Trophoblast cell (in vitro differentiated cells and primary cell): ENCODE measurements around the gene PUS3.

ENCODE experiments used
- DNase-seq, 2 donors: peaks; one replicate each; pipeline ENCODE4 v3.0.0-alpha.2; 2016
- H2AFZ ChIP-seq: 2 replicates; pipeline ENCODE4 v1.6.1; 2013; ENCODE audit warnings: low read length, moderate library complexity, mild to moderate bottlenecking; ENCODE audit not compliant: insufficient read depth, poor library complexity
- H2AK5ac ChIP-seq: 2 replicates; pipeline ENCODE4 v1.6.1; 2013; ENCODE audit warnings: mild to moderate bottlenecking, low read length
- H2BK120ac ChIP-seq: 2 replicates; pipeline ENCODE4 v1.6.1; 2013; ENCODE audit warnings: low read length, mild to moderate bottlenecking, moderate library complexity; ENCODE audit not compliant: insufficient read depth, poor library complexity
- H2BK12ac ChIP-seq: 2 replicates; pipeline ENCODE4 v1.6.1; 2013; ENCODE audit warnings: mild to moderate bottlenecking, low read length, moderate library complexity
- H2BK5ac ChIP-seq: 2 replicates; pipeline ENCODE4 v1.6.1; 2013; ENCODE audit warnings: low read length, low read depth, moderate library complexity, mild to moderate bottlenecking; ENCODE audit not compliant: poor library complexity
- H3K14ac ChIP-seq: 2 replicates; pipeline ENCODE4 v1.6.1; 2013; ENCODE audit warnings: mild to moderate bottlenecking, low read length
- H3K18ac ChIP-seq: 2 replicates; pipeline ENCODE4 v1.6.1; 2013; ENCODE audit warnings: mild to moderate bottlenecking, low read length
- H3K23ac ChIP-seq: 2 replicates; pipeline ENCODE4 v1.6.1; 2013; ENCODE audit warnings: low read length
- H3K27ac ChIP-seq: 2 replicates; pipeline ENCODE4 v1.5.1; 2013; ENCODE audit warnings: low read depth, mild to moderate bottlenecking, inconsistent platforms, low read length, moderate library complexity
- H3K27me3 ChIP-seq: 2 replicates; pipeline ENCODE4 v1.6.1; 2013; ENCODE audit warnings: inconsistent platforms, mild to moderate bottlenecking, low read length, moderate library complexity; ENCODE audit not compliant: insufficient read depth
- H3K36me3 ChIP-seq, 2 experiments: 1 replicate in 1 of 2; 2 replicates in 1 of 2; pipeline ENCODE4 v1.6.1; 2013; ENCODE audit warnings: low read length in 2 of 2, mild to moderate bottlenecking in 2 of 2, moderate library complexity in 1 of 2; ENCODE audit not compliant: insufficient read depth in 2 of 2, control insufficient read depth in 1 of 2
- H3K4ac ChIP-seq: 2 replicates; pipeline ENCODE4 v1.6.1; 2013; ENCODE audit warnings: low read depth, mild to moderate bottlenecking, low read length, moderate library complexity
- H3K4me1 ChIP-seq, 2 experiments: 1 replicate in 1 of 2; 2 replicates in 1 of 2; pipeline ENCODE4 v1.6.1; 2013; ENCODE audit warnings: low read length in 2 of 2, mild to moderate bottlenecking in 2 of 2, moderate library complexity in 1 of 2; ENCODE audit not compliant: insufficient read depth in 2 of 2, control insufficient read depth in 1 of 2
- H3K4me2 ChIP-seq: 2 replicates; pipeline ENCODE4 v1.6.1; 2013; ENCODE audit warnings: inconsistent platforms, mild to moderate bottlenecking, low read length, moderate library complexity
- H3K4me3 ChIP-seq: 2 replicates; pipeline ENCODE4 v1.5.1; 2013; ENCODE audit warnings: mild to moderate bottlenecking, low read depth, low read length, inconsistent platforms
- H3K79me1 ChIP-seq: one replicate; pipeline ENCODE4 v1.6.1; 2013; ENCODE audit warnings: low read length
- H3K79me2 ChIP-seq: 2 replicates; pipeline ENCODE4 v1.6.1; 2013; ENCODE audit warnings: low read length, mild to moderate bottlenecking; ENCODE audit not compliant: control insufficient read depth, insufficient read depth, poor library complexity
- H3K9ac ChIP-seq: 2 replicates; pipeline ENCODE4 v1.6.1; 2013; ENCODE audit warnings: mild to moderate bottlenecking, low read length
- H3K9me3 ChIP-seq: 2 replicates; pipeline ENCODE4 v1.6.1; 2013; ENCODE audit warnings: low read depth, mild to moderate bottlenecking, control low read depth, inconsistent platforms, low read length; ENCODE audit not compliant: insufficient read depth
- H4K12ac ChIP-seq: 2 replicates; pipeline ENCODE4 v1.6.1; 2013; ENCODE audit warnings: low read depth, mild to moderate bottlenecking, low read length, moderate library complexity
- H4K8ac ChIP-seq: 2 replicates; pipeline ENCODE4 v1.6.1; 2013; ENCODE audit warnings: low read depth, mild to moderate bottlenecking, low read length, moderate library complexity
- H4K91ac ChIP-seq: one replicate; pipeline ENCODE4 v1.6.1; 2013; ENCODE audit warnings: low read depth, mild to moderate bottlenecking, low read length, moderate library complexity
- WGBS: extraction: QIAGEN DNeasy Blood & Tissue Kit; methylation state at CpG from one replicate; pipeline ENCODE4 v1.1.7; 2013; ENCODE audit warnings: missing lambda C conversion rate; ENCODE audit not compliant: insufficient read length, insufficient coverage; ENCODE audit errors: extremely low coverage; 5-methylcytosine and 5-hydroxymethylcytosine counted together

Gene PUS3

DNA sequence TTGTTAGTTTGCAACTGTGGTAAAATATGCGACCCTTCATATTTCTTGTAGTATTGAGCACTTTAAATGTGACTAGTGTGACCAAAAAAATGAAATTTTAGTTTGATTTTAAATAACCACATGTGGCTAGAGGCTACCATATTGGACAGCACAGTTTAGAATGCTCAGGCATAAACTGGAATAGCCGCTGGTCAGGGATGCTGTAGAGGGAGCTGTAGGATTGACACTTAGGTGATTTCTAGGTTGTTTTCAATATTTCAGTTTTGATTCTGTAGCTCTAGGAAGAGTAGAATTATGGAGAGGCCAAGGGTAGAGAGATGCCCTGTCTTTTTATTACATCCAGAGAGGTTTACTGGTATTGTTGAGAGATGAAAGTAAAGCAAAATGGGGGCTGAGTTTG lies 32.0 kb upstream of the PUS3 start:
- no peak overlapping the region for H3K18ac ChIP-seq
- no peak overlapping the region for H3K9ac ChIP-seq
- no peak overlapping the region for H2BK12ac ChIP-seq
- H3K27ac ChIP-seq = no peak overlapping the region
- no peak overlapping the region for H3K4me2 ChIP-seq
- H2AFZ ChIP-seq = no peak overlapping the region
- no peaks in the 10 kb centered on the region for H3K27me3 ChIP-seq
- no peak overlapping the region for H3K23ac ChIP-seq
- no peak overlapping the region for H4K91ac ChIP-seq
- H2AK5ac ChIP-seq = no peak overlapping the region
- H3K79me1 ChIP-seq = no peaks in the 10 kb centered on the region
- no CpG with 5 or more reads among the region's 2 CpGs for WGBS
- H2BK120ac ChIP-seq = no peak overlapping the region
- no peaks in the 10 kb centered on the region for H3K36me3 ChIP-seq
- no peak overlapping the region for H3K4me3 ChIP-seq
- H4K8ac ChIP-seq = no peak overlapping the region
- no peak for DNase-seq
- H3K4me1 ChIP-seq = peaks cover 2 to 5% of the 10 kb centered on the region in 2 experiments
- no peak overlapping the region for H3K4ac ChIP-seq
- H3K9me3 ChIP-seq = no peaks in the 10 kb centered on the region
- no peak overlapping the region for H2BK5ac ChIP-seq
- no peak overlapping the region for H3K14ac ChIP-seq
- no peaks in the 10 kb centered on the region for H3K79me2 ChIP-seq
- H4K12ac ChIP-seq = no peak overlapping the region

DNA sequence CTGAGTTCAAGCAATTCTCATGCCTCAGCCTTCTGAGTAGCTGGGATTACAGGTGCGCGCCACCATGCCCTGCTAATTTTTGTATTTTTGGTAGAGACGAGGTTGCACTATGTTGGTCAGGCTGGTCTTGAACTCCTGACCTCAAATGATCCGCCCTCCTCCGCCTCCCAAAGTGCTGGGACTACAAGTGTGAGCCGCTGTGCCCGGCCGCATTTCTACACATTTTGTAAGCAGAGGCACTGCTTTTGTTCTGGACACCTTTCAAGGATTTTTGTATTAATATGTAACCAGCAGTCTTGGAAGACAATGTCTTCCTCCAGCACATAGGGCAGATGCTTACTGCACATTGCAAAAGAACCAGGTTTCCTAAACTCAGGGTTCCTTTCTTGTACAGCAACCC lies 31.5 kb upstream of the PUS3 start:
- no CpG with 5 or more reads among the region's 8 CpGs for WGBS
- Histone ChIP-seq H3K79me1 (no peaks in the 10 kb centered on the region), H3K27me3 (no peaks in the 10 kb centered on the region), H4K8ac (no peak overlapping the region), H3K14ac (no peak overlapping the region), H3K4me2 (no peak overlapping the region), H3K9me3 (no peaks in the 10 kb centered on the region), H2AFZ (no peak overlapping the region), H3K23ac (no peak overlapping the region), H3K36me3 (no peaks in the 10 kb centered on the region), H2BK12ac (no peak overlapping the region), H3K4me3 (no peak overlapping the region), H2AK5ac (no peak overlapping the region), H2BK120ac (no peak overlapping the region), H3K4me1 (peaks cover 2 to 5% of the 10 kb centered on the region in 2 experiments), H3K27ac (no peak overlapping the region), H3K4ac (no peak overlapping the region), H4K91ac (no peak overlapping the region), H3K79me2 (no peaks in the 10 kb centered on the region), H4K12ac (no peak overlapping the region), H2BK5ac (no peak overlapping the region), H3K9ac (no peak overlapping the region), H3K18ac (no peak overlapping the region)
- no peak for DNase-seq

DNA sequence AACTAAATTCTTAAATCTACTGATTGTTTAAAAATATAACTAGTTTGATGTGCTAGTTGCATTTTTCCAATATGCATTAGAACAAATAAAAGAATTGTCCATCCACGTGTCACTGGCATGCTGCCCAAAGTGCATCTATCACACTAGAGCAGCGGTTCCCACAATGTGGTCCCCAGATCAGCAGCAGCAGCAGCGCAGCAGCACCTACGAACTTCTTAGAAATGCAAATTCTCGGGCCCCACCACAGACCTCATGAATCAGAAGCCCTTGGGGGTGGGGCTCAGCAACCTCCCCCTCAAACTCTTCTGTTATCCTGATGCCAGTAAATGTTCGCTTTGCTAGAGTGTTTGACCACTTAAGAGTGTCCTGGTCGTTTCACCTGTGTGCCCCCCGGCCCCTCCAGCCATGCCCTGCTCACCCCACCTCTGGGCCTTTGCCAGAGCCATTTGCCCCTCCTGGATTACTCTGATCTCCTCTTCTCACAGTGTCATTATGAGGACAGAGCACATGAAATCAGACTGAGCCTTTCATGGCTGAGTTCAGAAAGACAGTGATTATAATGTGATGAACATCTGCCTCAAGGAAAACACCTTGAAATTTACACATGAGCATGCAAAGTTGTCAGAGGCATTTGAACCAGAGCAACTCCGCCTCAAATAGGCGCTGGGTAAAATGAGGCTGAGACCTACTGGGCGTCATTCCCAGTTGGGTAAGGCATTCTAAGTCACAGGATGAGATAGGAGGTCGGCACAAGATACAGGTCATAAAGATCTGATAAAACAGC lies 30.2 kb upstream of the PUS3 start:
- Histone ChIP-seq H2BK5ac (no peak overlapping the region), H2BK120ac (no peak overlapping the region), H3K79me1 (no peaks in the 10 kb centered on the region), H4K8ac (no peak overlapping the region), H3K4me1 (no peaks in the 10 kb centered on the region), H2AFZ (no peak overlapping the region), H3K23ac (no peak overlapping the region), H3K9me3 (no peaks in the 10 kb centered on the region), H3K27me3 (no peaks in the 10 kb centered on the region), H3K14ac (no peak overlapping the region), H2BK12ac (no peak overlapping the region), H4K12ac (no peak overlapping the region), H2AK5ac (no peak overlapping the region), H3K9ac (no peak overlapping the region), H3K36me3 (no peaks in the 10 kb centered on the region), H3K4ac (no peak overlapping the region), H3K4me2 (no peak overlapping the region), H3K4me3 (no peak overlapping the region), H4K91ac (no peak overlapping the region), H3K79me2 (no peaks in the 10 kb centered on the region), H3K27ac (no peak overlapping the region), H3K18ac (no peak overlapping the region)
- no CpG with 5 or more reads among the region's 12 CpGs for WGBS
- DNase-seq = no peak

DNA sequence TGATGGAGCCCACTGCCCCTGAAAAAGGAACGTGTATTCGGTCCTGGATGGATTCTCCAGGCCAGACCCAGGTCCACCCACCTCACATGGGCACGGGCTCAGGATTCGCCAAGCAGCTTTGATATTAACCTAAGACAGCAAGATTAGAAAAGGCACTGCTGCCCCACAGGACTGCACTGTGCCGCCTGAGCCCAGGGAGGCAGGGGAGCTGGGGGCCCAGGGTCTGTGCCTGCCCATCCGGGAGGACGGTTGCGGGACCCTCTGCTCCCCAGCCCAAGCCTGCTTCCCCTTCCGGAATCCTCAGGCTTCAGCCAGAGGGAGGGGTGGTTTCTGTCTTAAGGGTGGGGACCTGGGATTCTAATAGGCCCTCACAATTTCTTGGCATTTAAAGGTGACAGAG lies 29.3 kb upstream of the PUS3 start:
- no peaks in the 10 kb centered on the region for H3K79me1 ChIP-seq
- H3K36me3 ChIP-seq = no peaks in the 10 kb centered on the region
- H3K9me3 ChIP-seq = no peaks in the 10 kb centered on the region
- no peak overlapping the region for H2BK12ac ChIP-seq
- no peak overlapping the region for H3K23ac ChIP-seq
- no peak overlapping the region for H2AFZ ChIP-seq
- no peak overlapping the region for H2BK5ac ChIP-seq
- DNase-seq = no peak
- no CpG with 5 or more reads among the region's 9 CpGs for WGBS
- H3K18ac ChIP-seq = no peak overlapping the region
- H3K4me1 ChIP-seq = no peaks in the 10 kb centered on the region
- no peak overlapping the region for H3K4ac ChIP-seq
- H4K91ac ChIP-seq = no peak overlapping the region
- no peak overlapping the region for H3K27ac ChIP-seq
- no peak overlapping the region for H4K8ac ChIP-seq
- H2AK5ac ChIP-seq = no peak overlapping the region
- no peak overlapping the region for H2BK120ac ChIP-seq
- no peak overlapping the region for H3K4me3 ChIP-seq
- H3K27me3 ChIP-seq = no peaks in the 10 kb centered on the region
- no peak overlapping the region for H3K14ac ChIP-seq
- H4K12ac ChIP-seq = no peak overlapping the region
- H3K4me2 ChIP-seq = no peak overlapping the region
- no peaks in the 10 kb centered on the region for H3K79me2 ChIP-seq
- no peak overlapping the region for H3K9ac ChIP-seq
